ENCODE data around the gene EPN1. TPM values are rescaled to one million over a fixed set of nuclear protein-coding genes. Genes with fewer than 3 reads are reported as not detected.

Gene EPN1
- total RNA-seq, 1 donor from 2014 or later, result 117 TPM

GRCh38 chr19:55647732-55648584 lies 27.1 kb upstream of the EPN1 start, which contains the start of gene CCDC106:
TSS of gene CCDC106 (plus strand) at chr19:55648212. CDS start at chr19:55649047, 835 bp downstream.
- Histone ChIP-seq H3K27ac (peak within 1 kb of the TSS; percentile 64), H3K9me3 (no peaks in the 10 kb centered on the region), H3K36me3 (peaks cover 13% of the 10 kb centered on the region), H3K4me1 (peaks cover 32% of the 10 kb centered on the region), H3K27me3 (no peaks in the 10 kb centered on the region), H3K4me3 (peak within 1 kb of the TSS; percentile 75)
- ATAC-seq (peak; percentile 66), DNase-seq (peak; percentile 86)
- intact Hi-C loops (cut with DNase I), result no loop called here
- no peak for TF ChIP-seq CTCF (IDR thresholded peaks at IDR 0.05)

- no peaks in the 10 kb centered on the region for H3K9me3 ChIP-seq
- intact Hi-C loops (cut with DNase I), result no loop called here
- peaks cover 29% of the 10 kb centered on the region for H3K4me1 ChIP-seq
- TF ChIP-seq CTCF (IDR thresholded peaks at IDR 0.05), result no peak
- H3K27ac ChIP-seq, result peak overlapping the region; percentile 64
- H3K36me3 ChIP-seq, result peaks cover 13% of the 10 kb centered on the region
- DNase-seq (no peak), ATAC-seq (no peak)
- H3K4me3 ChIP-seq, result peak overlapping the region; percentile 75
- H3K27me3 ChIP-seq, result no peaks in the 10 kb centered on the region
Measured at GRCh38 chr19:55648585-55649267, 26.3 kb upstream of the EPN1 start.

- intact Hi-C loops (cut with DNase I), result no loop called here
- Histone ChIP-seq H3K4me3 (peak overlapping the region; percentile 75), H3K27me3 (no peaks in the 10 kb centered on the region), H3K4me1 (peaks cover 25% of the 10 kb centered on the region), H3K27ac (peak overlapping the region; percentile 64), H3K9me3 (no peaks in the 10 kb centered on the region), H3K36me3 (peaks cover 13% of the 10 kb centered on the region)
- no peak for TF ChIP-seq CTCF (IDR thresholded peaks at IDR 0.05)
- ATAC-seq (no peak), DNase-seq (no peak)
Measured at GRCh38 chr19:55649268-55650125, 25.5 kb upstream of the EPN1 start.

GRCh38 chr19:55650126-55650557 lies 24.9 kb upstream of the EPN1 start:
- H3K27me3 ChIP-seq, result no peaks in the 10 kb centered on the region
- peaks cover 20% of the 10 kb centered on the region for H3K4me1 ChIP-seq
- ATAC-seq (no peak), DNase-seq (no peak)
- H3K4me3 ChIP-seq, result no peak overlapping the region
- no peak overlapping the region for H3K27ac ChIP-seq
- no peaks in the 10 kb centered on the region for H3K9me3 ChIP-seq
- H3K36me3 ChIP-seq, result peaks cover 7% of the 10 kb centered on the region
- TF ChIP-seq CTCF (IDR thresholded peaks at IDR 0.05), result no peak
- intact Hi-C loops (cut with DNase I), result no loop called here

DNA sequence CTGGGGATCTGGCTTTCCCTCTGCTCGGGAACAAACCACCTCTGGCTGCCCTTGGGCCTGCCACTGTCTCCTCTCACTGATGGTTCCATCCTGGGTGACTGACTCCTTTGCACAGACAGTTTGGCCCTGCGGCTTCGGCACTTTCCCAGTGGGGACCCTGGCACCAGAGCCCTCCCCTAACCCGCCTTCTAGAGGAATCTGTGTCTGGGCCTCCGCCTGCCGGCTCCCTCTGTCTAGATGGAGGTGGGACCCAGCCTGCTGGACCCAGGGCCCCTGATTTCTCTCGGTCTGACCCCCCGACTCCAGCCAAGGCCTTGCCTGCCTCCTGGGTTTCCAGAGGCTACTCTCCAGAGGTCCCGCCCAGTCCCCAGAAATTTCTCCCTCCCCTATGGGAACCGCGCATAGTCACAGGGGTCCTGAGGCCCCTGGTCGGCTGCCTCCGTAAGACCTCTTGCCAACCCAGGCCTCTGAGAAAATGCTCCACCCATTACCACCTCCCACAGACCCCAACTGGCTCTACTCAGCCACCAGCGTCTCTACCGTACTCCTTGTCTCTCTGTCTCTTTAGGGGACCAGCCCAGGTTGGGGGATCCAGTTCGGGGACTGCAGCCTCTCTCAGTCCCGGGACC lies 24.3 kb upstream of the EPN1 start:
- Histone ChIP-seq H3K36me3 (peaks cover under 1% of the 10 kb centered on the region), H3K27ac (no peak overlapping the region), H3K27me3 (no peaks in the 10 kb centered on the region), H3K9me3 (no peaks in the 10 kb centered on the region), H3K4me3 (no peak overlapping the region), H3K4me1 (peaks cover 21% of the 10 kb centered on the region)
- DNase-seq (no peak), ATAC-seq (no peak)
- intact Hi-C loops (cut with DNase I), result no loop called here
- no peak for TF ChIP-seq CTCF (IDR thresholded peaks at IDR 0.05)

Measured in upper lobe of right lung (tissue), 1 donor.